SK-N-MC (cell line): ENCODE data around the gene ZNF320.
"Not testable (repeated sequence)": the region's sequence is repeated elsewhere in the genome, so short reads cannot be mapped to it uniquely, and the experiment has no call there.

Experiments
- DNase-seq: peaks from one replicate; pipeline ENCODE4 v3.0.0-alpha.2; 2011; ENCODE audit warnings: low read depth, low spot score
- H3K27ac ChIP-seq: fragments of 200-600 bp; sonication (generic); 2 replicates; pipeline ENCODE4 v1.5.1; 2016; ENCODE audit warnings: mixed run types
- H3K36me3 ChIP-seq: fragments of 200-600 bp; sonication (generic); 2 replicates; pipeline ENCODE4 v1.6.1; 2017; ENCODE audit warnings: antibody characterized with exemption, low read length, mixed read lengths; ENCODE audit not compliant: insufficient read depth
- H3K4me3 ChIP-seq: fragments of 200-600 bp; sonication (generic); 2 replicates; pipeline ENCODE4 v1.5.1; 2016
- H3K9ac ChIP-seq: fragments of 200-600 bp; sonication (generic); 2 replicates; pipeline ENCODE4 v1.8.0; 2017; ENCODE audit warnings: mixed run types, mixed read lengths; ENCODE audit not compliant: insufficient read length
- H3K9me3 ChIP-seq: fragments of 200-600 bp; sonication (generic); 2 replicates; pipeline ENCODE4 v1.6.1; 2017; ENCODE audit warnings: low read depth, mild to moderate bottlenecking, antibody characterized with exemption, low read length, moderate library complexity, mixed read lengths
- EZH2 ChIP-seq: fragments of 200-600 bp; sonication (generic); IDR thresholded peaks from one replicate; pipeline ENCODE4 v1.6.1; 2017; ENCODE audit warnings: antibody characterized with exemption
- FOXP2 ChIP-seq: optimal IDR thresholded peaks from 2 replicates; pipeline ENCODE3; 2011; ENCODE audit warnings: mild to moderate bottlenecking, moderate library complexity; ENCODE audit not compliant: insufficient read depth; ENCODE audit errors: extremely low read length, control extremely low read depth
- POLR2AphosphoS5 ChIP-seq: IDR thresholded peaks from 2 replicates; pipeline ENCODE4 v1.6.1; 2012; ENCODE audit warnings: mild to moderate bottlenecking, low read depth, low read length, borderline replicate concordance

Gene ZNF320

DNA sequence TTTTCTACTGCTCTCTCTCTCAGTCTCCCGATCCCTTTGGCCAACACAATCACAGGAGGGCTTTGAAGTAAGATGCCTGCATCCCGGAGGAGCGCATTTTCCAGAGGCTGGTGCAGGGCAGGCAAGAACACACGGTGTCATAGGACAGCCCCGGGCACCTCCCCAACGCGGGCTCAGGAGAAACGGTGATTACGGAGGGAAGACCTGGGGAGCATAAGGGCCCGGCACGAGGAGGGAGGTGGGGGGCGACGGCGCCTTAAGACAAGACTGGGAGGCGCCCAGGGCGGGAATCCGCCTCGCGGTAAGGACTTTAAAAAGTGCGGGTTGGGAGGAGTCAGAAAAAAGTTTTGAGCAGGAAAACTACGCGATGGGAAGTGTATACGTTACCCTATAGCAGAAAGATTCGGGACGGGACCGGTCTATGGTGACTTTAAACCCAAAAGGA, 44.5 kb upstream of the ZNF320 start:
- Histone ChIP-seq H3K36me3 (peaks cover 2% of the 10 kb centered on the region; the same call in 1 of the 2 replicates), H3K27ac (no peak overlapping the region), H3K9me3 (no peaks in the 10 kb centered on the region), H3K9ac (peak overlapping the region; percentile 85), H3K4me3 (peak overlapping the region; percentile 84)
- DNase-seq, result no peak
- TF ChIP-seq EZH2 (no peak), POLR2AphosphoS5 (no peak), FOXP2 (no peak)

- peak overlapping the region; percentile 84 for H3K4me3 ChIP-seq
- H3K9me3 ChIP-seq, H3K27ac ChIP-seq: not testable (repeated sequence)
These were observed 44.1 kb upstream of the ZNF320 start for GRCh38 chr19:52941523-52941922.

GRCh38 chr19:52940905-52941304, 43.5 kb upstream of the ZNF320 start:
- DNase-seq, H3K9me3 ChIP-seq, H3K9ac ChIP-seq, H3K27ac ChIP-seq, H3K4me3 ChIP-seq, H3K36me3 ChIP-seq: not testable (repeated sequence)

More at GRCh38 chr19:52941523-52941922, 44.1 kb upstream of the ZNF320 start:
- peak overlapping the region; percentile 85 for H3K9ac ChIP-seq
- H3K36me3 ChIP-seq, DNase-seq: not testable (repeated sequence)

GRCh38 chr19:52938761-52939160, 41.3 kb upstream of the ZNF320 start:
- TF ChIP-seq EZH2 (no peak), FOXP2 (no peak), POLR2AphosphoS5 (no peak)
- Histone ChIP-seq H3K4me3 (no peak overlapping the region), H3K9me3 (no peaks in the 10 kb centered on the region), H3K36me3 (peaks cover 2% of the 10 kb centered on the region; the same call in 1 of the 2 replicates), H3K9ac (no peak overlapping the region), H3K27ac (no peak overlapping the region)
- DNase-seq, result no peak

DNA sequence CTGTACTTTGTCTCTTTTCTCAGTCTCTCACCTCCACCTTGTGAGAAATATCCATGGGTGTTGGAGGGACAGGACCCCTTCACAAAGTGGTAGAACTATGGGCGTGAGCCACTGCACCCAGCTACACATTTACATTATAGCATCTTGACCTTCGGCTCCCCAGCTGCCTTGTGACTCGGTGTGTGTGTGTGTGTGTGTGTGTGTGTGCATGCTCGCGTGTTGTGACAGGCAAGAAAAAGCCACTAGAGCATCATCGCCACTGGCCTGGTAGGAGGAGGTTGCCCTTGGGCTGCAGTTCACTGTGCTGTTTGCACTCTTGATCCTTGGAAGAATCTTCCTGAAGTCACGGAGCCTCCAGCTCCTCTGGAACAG, 39.5 kb upstream of the ZNF320 start:
- Histone ChIP-seq H3K9ac (no peak overlapping the region), H3K4me3 (no peak overlapping the region), H3K9me3 (no peaks in the 10 kb centered on the region), H3K36me3 (peaks cover 2% of the 10 kb centered on the region; the same call in 1 of the 2 replicates), H3K27ac (no peak overlapping the region)
- TF ChIP-seq FOXP2 (no peak), POLR2AphosphoS5 (no peak), EZH2 (no peak)
- DNase-seq, result no peak

DNA sequence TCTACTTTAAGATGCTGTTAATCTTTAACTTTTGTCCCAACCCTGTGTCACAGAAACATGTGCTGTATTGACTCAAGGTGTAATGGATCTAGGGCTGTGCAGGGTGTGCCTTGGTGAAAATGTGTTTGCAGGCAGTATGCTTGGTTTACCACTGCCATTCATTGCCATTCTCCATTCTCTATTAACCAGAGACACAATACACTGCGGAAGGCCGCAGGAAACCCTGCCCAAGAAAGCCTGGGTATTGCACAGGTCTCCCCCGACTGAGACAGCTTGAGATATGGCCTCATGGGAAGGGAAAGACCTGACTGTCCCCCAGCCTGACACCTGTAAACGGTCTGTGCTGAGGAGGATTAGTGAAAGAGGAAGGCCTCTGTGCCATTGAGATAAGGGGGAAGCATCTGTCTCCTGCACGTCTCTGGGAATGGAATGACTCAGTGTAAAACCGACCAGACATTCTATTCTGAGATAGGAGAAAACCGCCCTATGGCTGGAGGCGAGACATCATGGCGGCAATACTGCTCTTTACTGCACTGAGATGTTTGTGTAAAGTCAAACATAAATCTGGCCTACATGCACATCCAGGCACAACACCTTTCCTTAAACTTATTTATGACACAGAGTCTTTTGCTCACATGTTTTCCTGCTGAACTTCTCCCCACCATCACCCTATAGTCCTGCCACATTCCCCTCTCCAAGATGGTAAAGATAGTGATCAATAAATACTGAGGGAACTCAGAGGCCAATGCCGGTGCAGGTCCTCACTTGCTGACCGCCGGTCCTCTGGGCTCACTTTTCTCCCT, 38.9 kb upstream of the ZNF320 start:
- no peak overlapping the region for H3K9ac ChIP-seq
- no peak for DNase-seq
- H3K9me3 ChIP-seq, result no peaks in the 10 kb centered on the region
- H3K36me3 ChIP-seq, result peaks cover 2% of the 10 kb centered on the region; the same call in 1 of the 2 replicates
- no peak overlapping the region for H3K4me3 ChIP-seq
- no peak overlapping the region for H3K27ac ChIP-seq
- TF ChIP-seq FOXP2 (no peak), POLR2AphosphoS5 (no peak), EZH2 (no peak)

DNA sequence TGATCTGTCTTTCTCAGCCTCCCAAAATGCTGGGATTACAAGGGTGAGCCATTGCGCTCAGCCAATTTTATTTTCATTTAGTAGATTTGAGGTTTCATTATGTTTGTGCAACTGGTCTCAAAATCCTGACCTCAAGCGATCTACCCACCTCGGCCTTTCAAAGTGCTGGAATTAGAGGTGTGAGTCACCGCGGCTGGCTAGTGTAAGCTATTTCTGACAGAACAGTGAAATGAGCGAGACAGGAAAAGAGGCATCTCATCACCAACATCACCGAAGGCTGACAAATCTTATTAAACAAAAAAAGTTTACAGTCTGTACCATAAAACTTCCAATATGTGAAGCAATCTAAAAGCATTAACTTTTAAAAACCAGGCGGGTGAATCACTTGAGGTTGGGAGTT, 38.0 kb upstream of the ZNF320 start:
- TF ChIP-seq POLR2AphosphoS5, result no peak
- TF ChIP-seq EZH2, result no peak
- no peak for TF ChIP-seq FOXP2
- no peaks in the 10 kb centered on the region for H3K9me3 ChIP-seq
- H3K4me3 ChIP-seq, result no peak overlapping the region
- H3K36me3 ChIP-seq, result peaks cover 2% of the 10 kb centered on the region; the same call in 1 of the 2 replicates
- DNase-seq, result no peak
- H3K27ac ChIP-seq, result no peak overlapping the region
- H3K9ac ChIP-seq, result no peak overlapping the region

DNA sequence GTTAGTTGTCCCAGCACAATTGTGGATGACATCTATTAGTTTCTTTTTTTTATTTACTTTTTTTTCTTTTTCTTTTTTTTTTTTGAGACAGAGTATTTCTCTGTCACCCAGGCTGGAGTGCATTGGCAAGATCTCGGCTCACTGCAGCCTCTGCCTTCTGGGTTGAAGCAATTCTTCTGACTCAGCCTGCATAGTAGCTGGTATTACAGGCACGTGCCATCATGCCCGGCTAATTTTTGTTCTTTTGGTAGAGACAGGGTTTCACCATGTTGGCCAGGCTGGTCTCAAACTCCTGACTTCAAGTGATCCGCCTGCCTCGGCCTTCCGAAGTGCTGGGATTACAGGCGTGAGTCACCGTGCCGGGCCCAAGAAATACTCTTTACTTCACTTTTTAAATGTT, 27.2 kb upstream of the ZNF320 start:
- H3K9me3 ChIP-seq, H3K9ac ChIP-seq, H3K27ac ChIP-seq, H3K4me3 ChIP-seq, DNase-seq: not testable (repeated sequence)
- H3K36me3 ChIP-seq, result peaks cover 19% of the 10 kb centered on the region

DNA sequence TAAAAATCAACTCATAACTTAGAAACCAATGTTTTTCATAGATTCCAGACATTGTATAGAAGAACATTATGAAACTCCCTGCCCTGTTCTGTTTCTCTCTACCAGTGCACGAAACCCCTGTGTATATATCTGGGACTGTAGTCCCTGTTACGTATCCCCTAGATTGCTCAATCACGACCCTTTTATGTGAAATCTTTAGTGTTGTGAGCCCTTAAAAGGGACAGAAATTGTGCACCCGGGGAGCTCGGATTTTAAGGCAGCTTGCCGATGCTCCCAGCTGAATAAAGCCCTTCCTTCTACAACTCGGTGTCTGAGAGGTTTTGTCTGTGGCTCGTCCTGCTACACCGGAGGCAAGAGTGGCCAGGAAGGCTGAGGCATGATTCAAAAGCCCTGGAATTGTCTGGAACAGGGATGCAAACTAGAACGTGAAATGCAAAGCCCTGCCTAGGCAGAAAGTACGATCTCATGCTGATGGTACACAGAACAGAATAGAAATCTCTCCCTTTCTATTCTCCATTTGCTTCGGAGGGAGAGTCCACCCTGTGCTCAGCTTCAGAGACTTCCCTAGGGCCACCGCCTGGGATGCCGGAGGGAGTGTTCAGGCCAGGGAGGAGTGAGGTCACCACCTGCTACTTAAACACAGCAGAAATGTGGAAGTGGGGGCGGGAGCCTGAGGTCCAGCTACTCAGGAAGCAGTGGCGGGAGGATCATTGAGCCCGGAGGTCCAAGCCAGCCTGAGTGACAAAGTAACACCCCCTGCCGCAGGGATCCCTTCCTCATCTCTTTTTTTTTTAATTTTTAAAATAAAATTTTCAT, 26.6 kb upstream of the ZNF320 start:
- H3K9ac ChIP-seq, result no peak overlapping the region
- H3K9me3 ChIP-seq, result 0 out of 2 replicates have a peak, but pooled peaks cover 2% of the 10 kb centered on the region
- H3K27ac ChIP-seq, result no peak overlapping the region
- TF ChIP-seq EZH2 (no peak), FOXP2 (no peak), POLR2AphosphoS5 (no peak)
- H3K4me3 ChIP-seq, result peak overlapping the region; percentile 92
- H3K36me3 ChIP-seq, result peaks cover 13% of the 10 kb centered on the region
- no peak for DNase-seq
